Measurements from ENCODE around the gene PCGF2. TPM values are rescaled to one million over a fixed set of nuclear protein-coding genes. Genes with fewer than 3 reads are reported as not detected.

Gene PCGF2
- total RNA-seq, 1 donor from 2014 or later = 70.1 TPM

GRCh38 chr17:38748892-38749222 lies 721 bp upstream of the PCGF2 start:
- H3K9me3 Mint-ChIP-seq (ENCODE audit: unreplicated experiment) = peaks cover 32% of the 10 kb centered on the region
- DNase-seq = no peak
- H3K27ac Mint-ChIP-seq (ENCODE audit: unreplicated experiment) = no peak overlapping the region
- peaks cover 24% of the 10 kb centered on the region for H3K27me3 Mint-ChIP-seq (ENCODE audit: unreplicated experiment)
- peaks cover 23% of the 10 kb centered on the region for H3K4me1 Mint-ChIP-seq (ENCODE audit: low read depth, unreplicated experiment)
- no peak for TF ChIP-seq CTCF (IDR thresholded peaks at IDR 0.05; ENCODE audit: partially characterized antibody, unreplicated experiment)
- peaks cover 10% of the 10 kb centered on the region for H3K36me3 Mint-ChIP-seq (ENCODE audit: unreplicated experiment)
- H3K4me3 Mint-ChIP-seq (ENCODE audit: unreplicated experiment) = peak overlapping the region; percentile 80

GRCh38 chr17:38747463-38748148 lies 530 bp downstream of the PCGF2 start:
- Mint-ChIP-seq H3K9me3 (ENCODE audit: unreplicated experiment) (peaks cover 34% of the 10 kb centered on the region), H3K36me3 (ENCODE audit: unreplicated experiment) (peaks cover 9% of the 10 kb centered on the region)
- peak; percentile 67 for DNase-seq

GRCh38 chr17:38746849-38747462 lies 1.2 kb downstream of the PCGF2 start:
- no peak for TF ChIP-seq CTCF (IDR thresholded peaks at IDR 0.05; ENCODE audit: partially characterized antibody, unreplicated experiment)
- DNase-seq = peak; percentile 43
- Mint-ChIP-seq H3K4me1 (ENCODE audit: low read depth, unreplicated experiment) (peaks cover 37% of the 10 kb centered on the region), H3K4me3 (ENCODE audit: unreplicated experiment) (peak overlapping the region; percentile 95), H3K36me3 (ENCODE audit: unreplicated experiment) (peaks cover 5% of the 10 kb centered on the region), H3K27ac (ENCODE audit: unreplicated experiment) (peak overlapping the region; percentile 69), H3K27me3 (ENCODE audit: unreplicated experiment) (peaks cover 22% of the 10 kb centered on the region), H3K9me3 (ENCODE audit: unreplicated experiment) (peaks cover 28% of the 10 kb centered on the region)

More at GRCh38 chr17:38747463-38748148, 530 bp downstream of the PCGF2 start:
- peaks cover 24% of the 10 kb centered on the region for H3K27me3 Mint-ChIP-seq (ENCODE audit: unreplicated experiment)
- TF ChIP-seq CTCF (IDR thresholded peaks at IDR 0.05; ENCODE audit: partially characterized antibody, unreplicated experiment) = no peak
- peak overlapping the region; percentile 89 for H3K27ac Mint-ChIP-seq (ENCODE audit: unreplicated experiment)
- peak overlapping the region; percentile 90 for H3K4me3 Mint-ChIP-seq (ENCODE audit: unreplicated experiment)
- peaks cover 33% of the 10 kb centered on the region for H3K4me1 Mint-ChIP-seq (ENCODE audit: low read depth, unreplicated experiment)

- DNase-seq = no peak
- peaks cover 40% of the 10 kb centered on the region for H3K4me1 Mint-ChIP-seq (ENCODE audit: low read depth, unreplicated experiment)
Observed at GRCh38 chr17:38746004-38746848, 1.9 kb downstream of the PCGF2 start.

More at GRCh38 chr17:38746004-38746848, 1.9 kb downstream of the PCGF2 start:
- Mint-ChIP-seq H3K36me3 (ENCODE audit: unreplicated experiment) (peaks cover 3% of the 10 kb centered on the region), H3K27me3 (ENCODE audit: unreplicated experiment) (peaks cover 15% of the 10 kb centered on the region), H3K27ac (ENCODE audit: unreplicated experiment) (peak overlapping the region; percentile 69), H3K9me3 (ENCODE audit: unreplicated experiment) (peaks cover 22% of the 10 kb centered on the region), H3K4me3 (ENCODE audit: unreplicated experiment) (peak overlapping the region; percentile 95)
- no peak for TF ChIP-seq CTCF (IDR thresholded peaks at IDR 0.05; ENCODE audit: partially characterized antibody, unreplicated experiment)
